HepG2 (cell line): Measurements from ENCODE around the gene KDM6B. TPM values are rescaled to one million over a fixed set of nuclear protein-coding genes. Genes with fewer than 3 reads are reported as not detected.

Experiments
- ATF7 ChIP-seq, 2 experiments: fragments of 450-650 bp in 1 of 2; sonication (generic) in 1 of 2; formaldehyde crosslinking in 1 of 2; IDR thresholded peaks; 2 replicates each; pipeline versions ENCODE4 v1.4.0 to v1.6.1; 2016 to 2020; ENCODE audit warnings: antibody characterized with exemption in 1 of 2, mild to moderate bottlenecking in 1 of 2, missing genetic modification reagents in 1 of 2
- GATA4 ChIP-seq: sonication (generic); IDR thresholded peaks from 2 replicates; pipeline ENCODE4 v1.6.1; 2016; ENCODE audit warnings: antibody characterized with exemption, low read depth, borderline replicate concordance
- HNRNPH1 ChIP-seq: fragments of 200-400 bp; formaldehyde crosslinking; optimal IDR thresholded peaks from 2 replicates; pipeline ENCODE3; 2017; ENCODE audit warnings: mild to moderate bottlenecking, low read depth, low read length
- LRRFIP1 ChIP-seq: sonication (generic); formaldehyde crosslinking; conservative IDR thresholded peaks from 2 replicates; pipeline ENCODE4 v1.4.0; 2020; ENCODE audit warnings: missing genetic modification reagents
- NFIB ChIP-seq: sonication (generic); formaldehyde crosslinking; IDR thresholded peaks from 2 replicates; pipeline ENCODE4 v1.9.0; 2021; ENCODE audit warnings: missing genetic modification reagents, mild to moderate bottlenecking, borderline replicate concordance
- POLR2AphosphoS2 ChIP-seq: IDR thresholded peaks from 2 replicates; pipeline ENCODE4 v1.6.1; 2011; ENCODE audit warnings: low read depth, low read length, improper control_type of control experiment
- SOX6 ChIP-seq, 2 experiments: fragments of 450-650 bp in 1 of 2; sonication (generic) in 1 of 2; formaldehyde crosslinking in 1 of 2; IDR thresholded peaks; 2 replicates each; pipeline versions ENCODE4 v1.4.0 to v1.6.1; 2017 to 2020; ENCODE audit warnings: antibody characterized with exemption in 1 of 2, mild to moderate bottlenecking in 1 of 2, missing genetic modification reagents in 1 of 2
- ZNF543 ChIP-seq: sonication (generic); formaldehyde crosslinking; IDR thresholded peaks from 2 replicates; pipeline ENCODE4 v1.4.0; 2020; ENCODE audit warnings: mild to moderate bottlenecking, missing genetic modification reagents
- ZNF550 ChIP-seq: sonication (generic); formaldehyde crosslinking; IDR thresholded peaks from 2 replicates; pipeline ENCODE4 v1.4.0; 2020; ENCODE audit warnings: mild to moderate bottlenecking, missing genetic modification reagents, borderline replicate concordance
- ZNF784 ChIP-seq: sonication (generic); formaldehyde crosslinking; IDR thresholded peaks from 2 replicates; pipeline ENCODE4 v1.5.1; 2020; ENCODE audit warnings: missing genetic modification reagents, mild to moderate bottlenecking, borderline replicate concordance
- ZNF792 ChIP-seq: IDR thresholded peaks from 2 replicates; pipeline ENCODE4 v1.6.1; 2016
- ZSCAN20 ChIP-seq: sonication (generic); formaldehyde crosslinking; IDR thresholded peaks from 2 replicates; pipeline ENCODE4 v1.4.0; 2020; ENCODE audit warnings: missing genetic modification reagents, mild to moderate bottlenecking, borderline replicate concordance
- ZSCAN21 ChIP-seq: sonication (generic); formaldehyde crosslinking; IDR thresholded peaks from 2 replicates; pipeline ENCODE4 v1.8.0; 2022; ENCODE audit warnings: mild to moderate bottlenecking, missing genetic modification reagents, moderate library complexity, borderline replicate concordance
- ZSCAN9 ChIP-seq: IDR thresholded peaks from 2 replicates; pipeline ENCODE4 v1.6.1; 2016; ENCODE audit warnings: borderline replicate concordance
- polyA plus RNA-seq, 8 experiments: library from polyadenylated mRNA; depleted of rRNA in 3 of 8; stranded (reverse) in 7 of 8; unstranded in 1 of 8; fragments of >200 nt; fragmentation: Illumina TruSeq in 4 of 8; extraction: Trizol in 4 of 8; gene quantifications; 2 replicates each; pipeline versions ENCODE4 v1.2.1 to v1.2.3, GENCODE V29; 2011 to 2016; ENCODE audit warnings: low read depth in 4 of 8, missing spikeins in 1 of 8, mixed read lengths in 1 of 8; ENCODE audit not compliant: insufficient read depth in 1 of 8
- total RNA-seq, 5 experiments: library from RNA; depleted of rRNA; stranded (reverse); fragments of >200 nt; fragmentation: Illumina TruSeq; extraction: Trizol; gene quantifications; 2 replicates each; pipeline ENCODE4 v1.2.3, GENCODE V29; 2016; ENCODE audit warnings: low read depth in 1 of 5
- TF ChIP-seq, protein P1 (sequence below): sonication (generic); formaldehyde crosslinking; IDR thresholded peaks from 2 replicates; pipeline ENCODE4 v1.4.0; 2020; ENCODE audit warnings: missing genetic modification reagents, borderline replicate concordance
- TF ChIP-seq, protein P2 (sequence below): sonication (generic); formaldehyde crosslinking; IDR thresholded peaks from 2 replicates; pipeline ENCODE4 v1.4.0; 2020; ENCODE audit warnings: missing genetic modification reagents
- TF ChIP-seq, protein P3 (sequence below): sonication (generic); IDR thresholded peaks from 2 replicates; pipeline ENCODE4 v1.6.1; 2016; ENCODE audit warnings: low read depth, borderline replicate concordance

KDM6B gene
- total and polyA plus RNA-seq, 2 of the 13 experiments (the other 11 are each of a cell fraction or from before 2014, with no cell fraction given) = 1.3 to 2.1 TPM

- TF ChIP-seq, protein P1, sequence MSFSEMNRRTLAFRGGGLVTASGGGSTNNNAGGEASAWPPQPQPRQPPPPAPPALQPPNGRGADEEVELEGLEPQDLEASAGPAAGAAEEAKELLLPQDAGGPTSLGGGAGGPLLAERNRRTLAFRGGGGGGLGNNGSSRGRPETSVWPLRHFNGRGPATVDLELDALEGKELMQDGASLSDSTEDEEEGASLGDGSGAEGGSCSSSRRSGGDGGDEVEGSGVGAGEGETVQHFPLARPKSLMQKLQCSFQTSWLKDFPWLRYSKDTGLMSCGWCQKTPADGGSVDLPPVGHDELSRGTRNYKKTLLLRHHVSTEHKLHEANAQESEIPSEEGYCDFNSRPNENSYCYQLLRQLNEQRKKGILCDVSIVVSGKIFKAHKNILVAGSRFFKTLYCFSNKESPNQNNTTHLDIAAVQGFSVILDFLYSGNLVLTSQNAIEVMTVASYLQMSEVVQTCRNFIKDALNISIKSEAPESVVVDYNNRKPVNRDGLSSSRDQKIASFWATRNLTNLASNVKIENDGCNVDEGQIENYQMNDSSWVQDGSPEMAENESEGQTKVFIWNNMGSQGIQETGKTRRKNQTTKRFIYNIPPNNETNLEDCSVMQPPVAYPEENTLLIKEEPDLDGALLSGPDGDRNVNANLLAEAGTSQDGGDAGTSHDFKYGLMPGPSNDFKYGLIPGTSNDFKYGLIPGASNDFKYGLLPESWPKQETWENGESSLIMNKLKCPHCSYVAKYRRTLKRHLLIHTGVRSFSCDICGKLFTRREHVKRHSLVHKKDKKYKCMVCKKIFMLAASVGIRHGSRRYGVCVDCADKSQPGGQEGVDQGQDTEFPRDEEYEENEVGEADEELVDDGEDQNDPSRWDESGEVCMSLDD = peak; percentile 89; the same call in 1 of the 2 replicates
- 0 out of 2 replicates have a peak, but pooled peaks have one; percentile 1 for TF ChIP-seq POLR2AphosphoS2
- TF ChIP-seq ZNF550 (CRISPR knock-in tag) = no peak
- TF ChIP-seq NFIB (CRISPR knock-in tag) = no peak
- no peak for TF ChIP-seq HNRNPH1
- peak; percentile 61; the same call in 1 of the 2 replicates for TF ChIP-seq ZNF784 (CRISPR knock-in tag)
- TF ChIP-seq ATF7 (IDR thresholded peaks at IDR 0.05) = no peak
- peak; percentile 94 for TF ChIP-seq ATF7 (CRISPR knock-in tag; IDR thresholded peaks at IDR 0.05)
- no peak for TF ChIP-seq ZNF792 (CRISPR knock-in tag)
- TF ChIP-seq, protein P2, sequence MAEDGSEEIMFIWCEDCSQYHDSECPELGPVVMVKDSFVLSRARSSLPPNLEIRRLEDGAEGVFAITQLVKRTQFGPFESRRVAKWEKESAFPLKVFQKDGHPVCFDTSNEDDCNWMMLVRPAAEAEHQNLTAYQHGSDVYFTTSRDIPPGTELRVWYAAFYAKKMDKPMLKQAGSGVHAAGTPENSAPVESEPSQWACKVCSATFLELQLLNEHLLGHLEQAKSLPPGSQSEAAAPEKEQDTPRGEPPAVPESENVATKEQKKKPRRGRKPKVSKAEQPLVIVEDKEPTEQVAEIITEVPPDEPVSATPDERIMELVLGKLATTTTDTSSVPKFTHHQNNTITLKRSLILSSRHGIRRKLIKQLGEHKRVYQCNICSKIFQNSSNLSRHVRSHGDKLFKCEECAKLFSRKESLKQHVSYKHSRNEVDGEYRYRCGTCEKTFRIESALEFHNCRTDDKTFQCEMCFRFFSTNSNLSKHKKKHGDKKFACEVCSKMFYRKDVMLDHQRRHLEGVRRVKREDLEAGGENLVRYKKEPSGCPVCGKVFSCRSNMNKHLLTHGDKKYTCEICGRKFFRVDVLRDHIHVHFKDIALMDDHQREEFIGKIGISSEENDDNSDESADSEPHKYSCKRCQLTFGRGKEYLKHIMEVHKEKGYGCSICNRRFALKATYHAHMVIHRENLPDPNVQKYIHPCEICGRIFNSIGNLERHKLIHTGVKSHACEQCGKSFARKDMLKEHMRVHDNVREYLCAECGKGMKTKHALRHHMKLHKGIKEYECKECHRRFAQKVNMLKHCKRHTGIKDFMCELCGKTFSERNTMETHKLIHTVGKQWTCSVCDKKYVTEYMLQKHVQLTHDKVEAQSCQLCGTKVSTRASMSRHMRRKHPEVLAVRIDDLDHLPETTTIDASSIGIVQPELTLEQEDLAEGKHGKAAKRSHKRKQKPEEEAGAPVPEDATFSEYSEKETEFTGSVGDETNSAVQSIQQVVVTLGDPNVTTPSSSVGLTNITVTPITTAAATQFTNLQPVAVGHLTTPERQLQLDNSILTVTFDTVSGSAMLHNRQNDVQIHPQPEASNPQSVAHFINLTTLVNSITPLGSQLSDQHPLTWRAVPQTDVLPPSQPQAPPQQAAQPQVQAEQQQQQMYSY (CRISPR knock-in tag) = peak; percentile 88
- TF ChIP-seq ZSCAN21 = peak; percentile 58; the same call in 1 of the 2 replicates
- 0 out of 2 replicates have a peak, but pooled peaks have one; percentile 11 for TF ChIP-seq GATA4
- peak; percentile 78 for TF ChIP-seq ZNF543 (CRISPR knock-in tag)
- TF ChIP-seq, protein P3, sequence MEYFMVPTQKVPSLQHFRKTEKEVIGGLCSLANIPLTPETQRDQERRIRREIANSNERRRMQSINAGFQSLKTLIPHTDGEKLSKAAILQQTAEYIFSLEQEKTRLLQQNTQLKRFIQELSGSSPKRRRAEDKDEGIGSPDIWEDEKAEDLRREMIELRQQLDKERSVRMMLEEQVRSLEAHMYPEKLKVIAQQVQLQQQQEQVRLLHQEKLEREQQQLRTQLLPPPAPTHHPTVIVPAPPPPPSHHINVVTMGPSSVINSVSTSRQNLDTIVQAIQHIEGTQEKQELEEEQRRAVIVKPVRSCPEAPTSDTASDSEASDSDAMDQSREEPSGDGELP = peak; percentile 99
- TF ChIP-seq LRRFIP1 = no peak
- no peak for TF ChIP-seq ZSCAN20
- TF ChIP-seq SOX6 (IDR thresholded peaks at IDR 0.05) = no peak
- TF ChIP-seq SOX6 (CRISPR knock-in tag; IDR thresholded peaks at IDR 0.05) = peak; percentile 53; the same call in 1 of the 2 replicates
- TF ChIP-seq ZSCAN9 (CRISPR knock-in tag) = no peak
Measured at GRCh38 chr17:7843536-7844291, 9.7 kb downstream of the KDM6B start (continued).
